ENCODE data around the gene CEP152.

DNA sequence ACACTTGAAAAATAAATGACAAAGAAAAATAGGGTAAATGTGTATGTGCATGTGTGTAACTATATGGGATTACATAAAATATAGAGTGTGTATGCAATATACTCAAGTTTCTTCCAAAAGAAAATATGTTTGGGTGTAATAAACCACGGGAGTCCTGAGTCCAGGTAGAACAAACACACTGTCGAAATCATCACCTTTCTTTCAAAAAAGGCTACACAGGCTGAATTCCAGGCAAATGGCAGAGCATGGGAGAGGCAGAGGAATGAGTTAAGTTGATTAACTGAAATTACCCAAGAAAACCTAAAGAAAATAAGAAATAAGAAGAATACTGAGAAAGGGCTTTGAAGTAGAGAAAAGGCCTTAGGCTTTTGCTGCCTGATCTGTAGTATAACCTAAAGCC lies 26.1 kb downstream of the CEP152 start:
- TF ChIP-seq, protein P1, sequence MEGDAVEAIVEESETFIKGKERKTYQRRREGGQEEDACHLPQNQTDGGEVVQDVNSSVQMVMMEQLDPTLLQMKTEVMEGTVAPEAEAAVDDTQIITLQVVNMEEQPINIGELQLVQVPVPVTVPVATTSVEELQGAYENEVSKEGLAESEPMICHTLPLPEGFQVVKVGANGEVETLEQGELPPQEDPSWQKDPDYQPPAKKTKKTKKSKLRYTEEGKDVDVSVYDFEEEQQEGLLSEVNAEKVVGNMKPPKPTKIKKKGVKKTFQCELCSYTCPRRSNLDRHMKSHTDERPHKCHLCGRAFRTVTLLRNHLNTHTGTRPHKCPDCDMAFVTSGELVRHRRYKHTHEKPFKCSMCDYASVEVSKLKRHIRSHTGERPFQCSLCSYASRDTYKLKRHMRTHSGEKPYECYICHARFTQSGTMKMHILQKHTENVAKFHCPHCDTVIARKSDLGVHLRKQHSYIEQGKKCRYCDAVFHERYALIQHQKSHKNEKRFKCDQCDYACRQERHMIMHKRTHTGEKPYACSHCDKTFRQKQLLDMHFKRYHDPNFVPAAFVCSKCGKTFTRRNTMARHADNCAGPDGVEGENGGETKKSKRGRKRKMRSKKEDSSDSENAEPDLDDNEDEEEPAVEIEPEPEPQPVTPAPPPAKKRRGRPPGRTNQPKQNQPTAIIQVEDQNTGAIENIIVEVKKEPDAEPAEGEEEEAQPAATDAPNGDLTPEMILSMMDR (IDR thresholded peaks at IDR 0.05; ENCODE audit: insufficient read depth, low read depth, low read length) = no peak
- TF ChIP-seq EZH2 (IDR thresholded peaks at IDR 0.05; ENCODE audit: insufficient read depth, low read length) = no peak

Measured in astrocyte (in vitro differentiated cells and primary cell).